Measurements from ENCODE around the gene KCNQ2. TPM values are rescaled to one million over a fixed set of nuclear protein-coding genes. Genes with fewer than 3 reads are reported as not detected.

The KCNQ2 gene
- total and polyA plus RNA-seq, 8 donors = 8.4 to 19.1 (median 14.1) TPM; not detected in 2

- DNase-seq (no peak), ATAC-seq (no peak)
- TF ChIP-seq CTCF (IDR thresholded peaks at IDR 0.05) = no peak
Observed at GRCh38 chr20:63465380-63466249, 6.8 kb downstream of the KCNQ2 start.

GRCh38 chr20:63464289-63464635 lies 8.2 kb downstream of the KCNQ2 start:
- no peaks in the 10 kb centered on the region for H3K36me3 ChIP-seq
- intact Hi-C loops (cut with DNase I) = no loop called here
- peaks cover 0 to 95% of the 10 kb centered on the region in 2 donors for H3K27me3 ChIP-seq
- TF ChIP-seq CTCF (IDR thresholded peaks at IDR 0.05) = no peak
- H3K27ac ChIP-seq = no peak overlapping the region
- no peaks in the 10 kb centered on the region for H3K9me3 ChIP-seq
- no peak for ATAC-seq
- no peak overlapping the region for H3K4me3 ChIP-seq
- no peak for DNase-seq
- H3K4me1 ChIP-seq = no peaks in the 10 kb centered on the region

More at GRCh38 chr20:63465380-63466249, 6.8 kb downstream of the KCNQ2 start:
- Histone ChIP-seq H3K36me3 (no peaks in the 10 kb centered on the region), H3K9me3 (no peaks in the 10 kb centered on the region), H3K27ac (no peak overlapping the region), H3K27me3 (peaks cover 6 to 95% of the 10 kb centered on the region in 2 donors), H3K4me3 (no peak overlapping the region), H3K4me1 (no peaks in the 10 kb centered on the region)
- intact Hi-C loops (cut with DNase I) = no loop called here

- Histone ChIP-seq H3K4me3 (no peak overlapping the region), H3K27me3 (peaks cover 0 to 93% of the 10 kb centered on the region in 2 donors), H3K27ac (no peak overlapping the region), H3K4me1 (no peaks in the 10 kb centered on the region), H3K9me3 (no peaks in the 10 kb centered on the region), H3K36me3 (no peaks in the 10 kb centered on the region)
- ATAC-seq (no peak), DNase-seq (no peak)
- intact Hi-C loops (cut with DNase I) = no loop called here
- no peak for TF ChIP-seq CTCF (IDR thresholded peaks at IDR 0.05)
Observed at GRCh38 chr20:63463400-63464288, 8.8 kb downstream of the KCNQ2 start.

- intact Hi-C loops (cut with DNase I) = no loop called here
- Histone ChIP-seq H3K4me1 (no peaks in the 10 kb centered on the region), H3K4me3 (no peak overlapping the region), H3K36me3 (no peaks in the 10 kb centered on the region), H3K27ac (no peak overlapping the region), H3K9me3 (no peaks in the 10 kb centered on the region), H3K27me3 (peaks cover 0 to 95% of the 10 kb centered on the region in 2 donors)
- no peak for DNase-seq
- TF ChIP-seq CTCF (IDR thresholded peaks at IDR 0.05) = no peak
- ATAC-seq = no peak
Observed at GRCh38 chr20:63462244-63462643, 10.2 kb downstream of the KCNQ2 start.
